ENCODE data around the gene AMZ1. TPM values are rescaled to one million over a fixed set of nuclear protein-coding genes. Genes with fewer than 3 reads are reported as not detected.
A peak's percentile ranks its signal among the peaks of the same experiment; 100 is the strongest.

The AMZ1 gene
- total RNA-seq, 1 experiment from 2014 or later = 0.85 TPM

GRCh38 chr7:2649991-2650390 is 38.0 kb upstream of the AMZ1 start (continued):
- no peak for TF ChIP-seq ZNF396 (CRISPR knock-in tag; IDR thresholded peaks at IDR 0.05; ENCODE audit: borderline replicate concordance)
- TF ChIP-seq, protein P1, sequence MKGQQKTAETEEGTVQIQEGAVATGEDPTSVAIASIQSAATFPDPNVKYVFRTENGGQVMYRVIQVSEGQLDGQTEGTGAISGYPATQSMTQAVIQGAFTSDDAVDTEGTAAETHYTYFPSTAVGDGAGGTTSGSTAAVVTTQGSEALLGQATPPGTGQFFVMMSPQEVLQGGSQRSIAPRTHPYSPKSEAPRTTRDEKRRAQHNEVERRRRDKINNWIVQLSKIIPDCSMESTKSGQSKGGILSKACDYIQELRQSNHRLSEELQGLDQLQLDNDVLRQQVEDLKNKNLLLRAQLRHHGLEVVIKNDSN (CRISPR knock-in tag; IDR thresholded peaks at IDR 0.05) = no peak
- no peak for TF ChIP-seq ZBTB21 (CRISPR knock-in tag; IDR thresholded peaks at IDR 0.05; ENCODE audit: borderline replicate concordance)
- TF ChIP-seq ELF4 (CRISPR knock-in tag; IDR thresholded peaks at IDR 0.05; ENCODE audit: low read depth) = no peak
- TF ChIP-seq, protein P2, sequence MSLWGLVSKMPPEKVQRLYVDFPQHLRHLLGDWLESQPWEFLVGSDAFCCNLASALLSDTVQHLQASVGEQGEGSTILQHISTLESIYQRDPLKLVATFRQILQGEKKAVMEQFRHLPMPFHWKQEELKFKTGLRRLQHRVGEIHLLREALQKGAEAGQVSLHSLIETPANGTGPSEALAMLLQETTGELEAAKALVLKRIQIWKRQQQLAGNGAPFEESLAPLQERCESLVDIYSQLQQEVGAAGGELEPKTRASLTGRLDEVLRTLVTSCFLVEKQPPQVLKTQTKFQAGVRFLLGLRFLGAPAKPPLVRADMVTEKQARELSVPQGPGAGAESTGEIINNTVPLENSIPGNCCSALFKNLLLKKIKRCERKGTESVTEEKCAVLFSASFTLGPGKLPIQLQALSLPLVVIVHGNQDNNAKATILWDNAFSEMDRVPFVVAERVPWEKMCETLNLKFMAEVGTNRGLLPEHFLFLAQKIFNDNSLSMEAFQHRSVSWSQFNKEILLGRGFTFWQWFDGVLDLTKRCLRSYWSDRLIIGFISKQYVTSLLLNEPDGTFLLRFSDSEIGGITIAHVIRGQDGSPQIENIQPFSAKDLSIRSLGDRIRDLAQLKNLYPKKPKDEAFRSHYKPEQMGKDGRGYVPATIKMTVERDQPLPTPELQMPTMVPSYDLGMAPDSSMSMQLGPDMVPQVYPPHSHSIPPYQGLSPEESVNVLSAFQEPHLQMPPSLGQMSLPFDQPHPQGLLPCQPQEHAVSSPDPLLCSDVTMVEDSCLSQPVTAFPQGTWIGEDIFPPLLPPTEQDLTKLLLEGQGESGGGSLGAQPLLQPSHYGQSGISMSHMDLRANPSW (CRISPR knock-in tag; conservative IDR thresholded peaks at IDR 0.05; ENCODE audit: low read depth) = no peak

DNA sequence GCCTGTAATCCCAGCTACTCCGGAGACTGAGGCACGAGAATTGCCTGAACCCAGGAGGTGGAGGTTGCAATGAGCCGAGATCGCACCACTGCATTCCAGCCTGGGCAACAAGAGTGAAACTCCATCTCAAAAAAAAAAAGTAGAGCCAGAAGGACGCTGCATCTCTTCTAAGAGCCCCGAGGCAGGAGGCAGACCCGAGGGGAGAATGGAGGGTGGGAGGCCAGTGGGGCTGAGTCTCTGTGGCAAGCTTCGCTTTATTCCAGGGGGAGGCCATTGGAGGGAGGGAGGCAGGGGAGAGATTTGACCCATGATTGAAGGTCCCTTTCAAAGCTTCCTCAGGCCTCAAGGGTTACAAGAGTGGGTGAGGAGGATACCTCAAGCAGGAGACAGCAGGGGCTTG is 37.6 kb upstream of the AMZ1 start:
- Mint-ChIP-seq H3K27ac (peak overlapping the region; percentile 78), H3K36me3 (peaks cover 19% of the 10 kb centered on the region), H3K4me1 (peaks cover 7% of the 10 kb centered on the region), H3K27me3 (ENCODE audit: low read depth) (no peaks in the 10 kb centered on the region), H3K9me3 (no peaks in the 10 kb centered on the region), H3K4me3 (no peak overlapping the region)
- no peak for ATAC-seq
- DNase-seq (ENCODE audit: low spot score) = no peak
- ChIA-PET CTCF (interaction anchor here (0.9 to 2.2 kb wide), 5 partner anchors 11 to 83 kb away, joined by 3 to 16 read pairs (median 5); no protein-coding TSS in a partner anchor), POLR2A (no interaction called here)
- no peak for TF ChIP-seq ZNF138 (CRISPR knock-in tag; conservative IDR thresholded peaks at IDR 0.05)
- no peak for TF ChIP-seq FOXJ3 (CRISPR knock-in tag; IDR thresholded peaks at IDR 0.05; ENCODE audit: borderline replicate concordance)
- no peak for TF ChIP-seq MXD4 (CRISPR knock-in tag; IDR thresholded peaks at IDR 0.05; ENCODE audit: borderline replicate concordance)
- TF ChIP-seq ZNF671 (CRISPR knock-in tag; IDR thresholded peaks at IDR 0.05) = no peak
- no peak for TF ChIP-seq KAT7 (CRISPR knock-in tag; IDR thresholded peaks at IDR 0.05; ENCODE audit: borderline replicate concordance)
- TF ChIP-seq, protein P3, sequence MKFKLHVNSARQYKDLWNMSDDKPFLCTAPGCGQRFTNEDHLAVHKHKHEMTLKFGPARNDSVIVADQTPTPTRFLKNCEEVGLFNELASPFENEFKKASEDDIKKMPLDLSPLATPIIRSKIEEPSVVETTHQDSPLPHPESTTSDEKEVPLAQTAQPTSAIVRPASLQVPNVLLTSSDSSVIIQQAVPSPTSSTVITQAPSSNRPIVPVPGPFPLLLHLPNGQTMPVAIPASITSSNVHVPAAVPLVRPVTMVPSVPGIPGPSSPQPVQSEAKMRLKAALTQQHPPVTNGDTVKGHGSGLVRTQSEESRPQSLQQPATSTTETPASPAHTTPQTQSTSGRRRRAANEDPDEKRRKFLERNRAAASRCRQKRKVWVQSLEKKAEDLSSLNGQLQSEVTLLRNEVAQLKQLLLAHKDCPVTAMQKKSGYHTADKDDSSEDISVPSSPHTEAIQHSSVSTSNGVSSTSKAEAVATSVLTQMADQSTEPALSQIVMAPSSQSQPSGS (CRISPR knock-in tag; IDR thresholded peaks at IDR 0.05; ENCODE audit: borderline replicate concordance, low read depth) = no peak
- TF ChIP-seq MAX (CRISPR knock-in tag; IDR thresholded peaks at IDR 0.05) = no peak
- no peak for TF ChIP-seq FOXP1 (CRISPR knock-in tag; IDR thresholded peaks at IDR 0.05; ENCODE audit: borderline replicate concordance)
- TF ChIP-seq AR (CRISPR knock-in tag; IDR thresholded peaks at IDR 0.05) = no peak
- no peak for TF ChIP-seq E2F4 (CRISPR knock-in tag; IDR thresholded peaks at IDR 0.05; ENCODE audit: borderline replicate concordance, low read depth)
- TF ChIP-seq CREB1 (CRISPR knock-in tag; IDR thresholded peaks at IDR 0.05) = no peak
- no peak for TF ChIP-seq IRF1 (CRISPR knock-in tag; IDR thresholded peaks at IDR 0.05)
- TF ChIP-seq, protein P4, sequence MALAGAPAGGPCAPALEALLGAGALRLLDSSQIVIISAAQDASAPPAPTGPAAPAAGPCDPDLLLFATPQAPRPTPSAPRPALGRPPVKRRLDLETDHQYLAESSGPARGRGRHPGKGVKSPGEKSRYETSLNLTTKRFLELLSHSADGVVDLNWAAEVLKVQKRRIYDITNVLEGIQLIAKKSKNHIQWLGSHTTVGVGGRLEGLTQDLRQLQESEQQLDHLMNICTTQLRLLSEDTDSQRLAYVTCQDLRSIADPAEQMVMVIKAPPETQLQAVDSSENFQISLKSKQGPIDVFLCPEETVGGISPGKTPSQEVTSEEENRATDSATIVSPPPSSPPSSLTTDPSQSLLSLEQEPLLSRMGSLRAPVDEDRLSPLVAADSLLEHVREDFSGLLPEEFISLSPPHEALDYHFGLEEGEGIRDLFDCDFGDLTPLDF (CRISPR knock-in tag; IDR thresholded peaks at IDR 0.05) = no peak
